GM18502 (cell line): ENCODE measurements around the gene PYDC1.
"Not testable (repeated sequence)": the region's sequence is repeated elsewhere in the genome, so short reads cannot be mapped to it uniquely, and the experiment has no call there.

Experiments used
- ATAC-seq: cut with Tn5 transposase; IDR thresholded peaks from one replicate; pipeline ENCODE4 v1.9.1; 2021; ENCODE audit warnings: mild to moderate bottlenecking; ENCODE audit not compliant: unreplicated experiment, poor library complexity

The PYDC1 gene

DNA sequence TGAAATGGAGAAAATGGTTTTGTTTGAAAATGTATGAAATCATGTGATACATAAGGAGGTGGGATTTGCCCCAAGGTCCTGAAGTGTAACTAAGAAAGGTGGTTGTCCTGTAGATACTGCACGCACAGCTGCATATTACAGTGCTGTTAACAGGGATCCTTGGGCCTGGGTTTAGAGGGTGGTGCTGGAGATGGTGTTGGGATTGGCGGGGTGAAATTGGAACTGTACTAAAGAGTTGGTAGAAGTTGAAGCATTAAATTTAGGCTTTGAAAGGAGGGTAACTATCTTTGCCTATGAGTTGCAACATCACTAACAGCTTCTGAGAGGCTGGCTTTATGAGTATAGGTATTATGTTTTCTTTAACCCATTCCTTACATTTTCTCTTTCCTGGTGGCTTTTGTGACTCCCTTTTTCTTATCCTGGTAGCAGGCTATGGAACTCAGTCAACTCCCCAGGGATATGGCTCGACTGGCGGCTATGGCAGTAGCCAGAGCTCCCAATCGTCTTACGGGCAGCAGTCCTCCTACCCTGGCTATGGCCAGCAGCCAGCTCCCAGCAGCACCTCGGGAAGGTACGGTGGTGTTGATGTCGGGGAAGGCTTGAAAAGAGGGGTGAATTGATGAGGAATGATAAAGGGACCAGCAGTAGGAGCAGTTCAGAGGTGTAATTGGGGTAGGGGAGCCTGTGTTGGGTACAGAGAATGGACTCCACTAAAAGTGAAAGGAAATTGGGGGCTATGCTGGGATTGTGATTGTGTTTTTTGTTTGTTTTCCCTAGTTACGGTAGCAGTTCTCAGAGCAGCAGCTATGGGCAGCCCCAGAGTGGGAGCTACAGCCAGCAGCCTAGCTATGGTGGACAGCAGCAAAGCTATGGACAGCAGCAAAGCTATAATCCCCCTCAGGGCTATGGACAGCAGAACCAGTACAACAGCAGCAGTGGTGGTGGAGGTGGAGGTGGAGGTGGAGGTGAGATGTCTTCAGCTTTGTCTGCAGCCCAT, 33.2 kb downstream of the PYDC1 start:
- ATAC-seq: no peak

DNA sequence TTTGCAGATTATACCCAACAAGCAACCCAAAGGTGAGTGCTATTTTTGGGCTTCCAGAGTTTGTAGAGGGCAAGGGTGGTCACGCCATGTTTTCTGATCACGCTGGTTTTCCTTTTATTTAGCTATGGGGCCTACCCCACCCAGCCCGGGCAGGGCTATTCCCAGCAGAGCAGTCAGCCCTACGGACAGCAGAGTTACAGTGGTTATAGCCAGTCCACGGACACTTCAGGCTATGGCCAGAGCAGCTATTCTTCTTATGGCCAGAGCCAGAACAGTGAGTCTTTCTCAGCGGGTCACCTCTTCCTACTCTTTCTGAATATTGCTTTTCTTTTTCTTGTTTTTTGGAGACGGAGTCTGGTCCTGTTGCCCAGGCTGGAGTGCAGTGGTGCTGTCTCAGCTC, 34.5 kb downstream of the PYDC1 start:
- no peak for ATAC-seq

DNA sequence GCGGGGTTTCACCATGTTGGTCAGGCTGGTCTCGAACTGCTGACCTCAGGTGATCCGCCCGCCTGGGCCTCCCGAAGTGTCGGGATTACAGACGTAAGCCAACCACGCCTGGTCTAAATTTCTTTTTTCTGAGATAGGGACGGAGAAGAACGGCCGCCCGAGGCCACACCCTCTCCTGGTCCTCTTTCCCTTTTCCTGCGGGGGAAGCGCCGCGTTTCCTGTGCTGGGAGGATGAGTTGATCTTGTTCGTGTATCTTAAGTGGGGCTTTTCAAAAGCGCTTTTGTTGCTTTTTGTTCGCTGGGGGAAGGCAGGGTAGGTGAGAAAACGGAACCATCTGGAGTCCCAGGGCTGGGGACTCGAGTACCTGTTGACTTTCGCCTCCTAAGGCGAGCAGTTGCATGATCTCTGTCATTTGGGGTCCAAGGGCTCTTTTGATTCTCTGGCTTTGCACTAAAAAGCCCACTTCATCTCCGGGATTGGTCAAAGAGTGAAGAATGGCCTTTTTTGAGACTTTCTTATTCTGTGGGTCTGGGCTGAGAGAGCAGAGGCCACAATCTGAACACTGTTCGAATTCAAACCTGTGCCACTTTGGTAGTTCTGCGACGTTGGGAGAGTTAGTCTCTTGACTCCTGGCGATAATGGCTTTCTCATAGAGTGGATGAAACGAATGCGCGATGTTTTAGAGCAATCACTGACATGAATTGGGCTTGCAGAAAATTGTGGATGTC, 35.7 kb downstream of the PYDC1 start:
- no peak for ATAC-seq

DNA sequence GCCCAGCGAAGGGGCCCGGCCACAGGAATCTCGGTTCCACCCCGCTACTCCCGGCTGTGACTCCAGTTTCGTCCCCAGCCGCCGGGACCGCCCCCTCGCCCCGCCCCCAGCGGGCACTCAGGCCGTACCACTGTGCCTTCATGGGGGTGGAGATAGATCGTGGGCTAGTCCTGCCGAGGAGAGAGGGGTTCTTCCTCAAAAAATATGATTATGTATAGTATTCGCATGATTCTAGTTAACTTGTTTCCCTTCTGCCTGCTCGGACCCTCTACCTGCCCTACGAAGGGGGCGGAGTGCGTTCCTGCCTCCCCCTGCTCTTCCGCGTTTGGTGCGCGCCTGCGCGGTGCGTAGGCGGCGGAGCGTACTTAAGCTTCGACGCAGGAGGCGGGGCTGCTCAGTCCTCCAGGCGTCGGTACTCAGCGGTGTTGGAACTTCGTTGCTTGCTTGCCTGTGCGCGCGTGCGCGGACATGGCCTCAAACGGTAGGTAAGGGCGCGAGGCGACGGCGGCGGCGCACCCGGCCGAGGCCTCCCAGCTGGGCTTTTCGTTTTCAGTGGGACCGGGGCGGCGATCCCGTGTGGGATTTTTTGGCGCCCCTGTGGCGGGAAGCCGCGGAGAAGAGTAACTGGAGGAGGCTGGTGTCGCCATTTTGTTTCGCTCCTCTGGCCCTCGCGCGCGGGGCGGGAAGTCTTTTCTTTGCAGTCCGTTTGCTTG, 37.0 kb downstream of the PYDC1 start, which contains the start of gene FUS:
Gene FUS (plus strand): TSS at position 393 of the 713 bp plus-strand sequence. CDS start 76 bp downstream, at position 469.
- peak; percentile 58 for ATAC-seq

DNA sequence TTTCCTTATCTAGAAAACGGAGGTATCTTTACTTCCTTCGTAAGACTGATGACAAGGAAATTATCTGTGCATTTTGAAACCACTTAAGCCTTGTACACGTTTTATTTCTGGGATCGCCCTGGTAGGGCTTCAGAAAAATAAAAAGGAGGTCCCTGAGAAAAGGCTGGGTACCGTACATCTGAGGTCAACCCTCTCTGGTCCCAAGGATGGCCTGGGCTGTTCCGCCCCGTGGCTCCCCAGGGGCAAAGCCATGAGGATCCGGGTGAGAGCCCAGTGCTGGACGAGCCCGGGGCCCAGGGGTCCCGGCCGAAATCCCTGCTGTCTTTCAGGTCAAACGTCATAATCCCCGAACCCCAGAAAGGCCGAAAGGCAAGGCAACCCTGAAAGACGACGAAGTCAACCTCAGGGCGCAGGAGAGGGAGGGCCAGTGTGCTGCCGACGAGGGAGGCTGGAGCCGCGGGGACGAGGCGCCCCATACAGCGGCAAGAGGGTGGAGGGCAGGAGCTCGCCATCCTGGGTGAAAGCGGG, 37.7 kb downstream of the PYDC1 start:
- no peak for ATAC-seq

DNA sequence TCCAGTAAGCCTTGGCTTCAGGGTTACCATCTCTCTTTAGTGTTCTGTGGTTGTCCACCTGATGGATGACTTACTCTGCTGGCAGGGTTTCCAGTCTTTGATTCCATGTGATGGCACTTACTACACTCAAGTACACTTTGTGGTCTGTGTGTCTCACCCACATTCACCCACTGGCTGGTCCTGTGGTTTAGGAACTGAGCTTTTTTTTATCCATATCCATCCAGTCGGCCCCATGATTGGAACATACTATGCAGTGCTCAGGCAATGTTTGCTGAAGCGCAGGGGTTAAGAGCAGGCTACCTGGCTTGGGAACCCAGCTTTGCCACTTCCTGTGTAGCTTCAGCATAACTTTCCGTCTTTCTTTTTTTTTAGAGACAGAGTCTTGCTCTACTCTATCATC, 39.8 kb downstream of the PYDC1 start:
- no peak for ATAC-seq

DNA sequence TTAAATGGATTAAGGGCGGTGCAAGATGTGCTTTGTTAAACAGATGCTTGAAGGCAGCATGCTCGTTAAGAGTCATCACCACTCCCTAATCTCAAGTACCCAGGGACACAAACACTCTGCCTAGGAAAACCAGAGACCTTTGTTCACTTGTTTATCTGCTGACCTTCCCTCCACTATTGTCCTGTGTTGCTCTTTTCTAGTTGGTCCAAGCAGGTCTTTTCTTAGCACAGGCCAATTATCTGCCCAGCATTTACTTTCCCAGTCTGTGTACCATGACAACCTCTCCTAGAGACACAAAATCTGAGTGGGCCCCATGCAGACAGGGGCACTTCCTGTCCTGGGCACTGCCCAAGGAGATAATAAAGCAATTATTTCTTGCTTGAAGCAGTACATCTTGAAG, 46.9 kb downstream of the PYDC1 start:
- ATAC-seq: not testable (repeated sequence)

DNA sequence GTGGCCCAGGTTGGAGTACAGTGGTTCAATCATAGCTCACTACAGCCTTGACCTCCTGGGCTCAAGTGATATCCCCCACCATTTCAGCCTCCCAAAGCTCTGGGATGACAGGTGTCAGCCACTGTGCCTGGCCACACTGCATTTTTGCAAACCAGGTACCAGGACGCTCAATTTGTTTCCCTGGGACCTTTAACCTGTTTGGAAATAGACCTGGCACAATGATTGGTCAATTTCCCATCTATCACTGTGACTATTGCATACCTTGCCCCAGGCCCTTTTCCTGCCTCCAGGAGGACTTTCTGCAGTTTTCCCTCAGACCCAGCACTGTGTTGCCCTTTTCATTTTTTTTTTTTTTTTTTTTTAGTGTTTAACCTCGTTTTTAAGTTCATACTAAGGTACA, 48.1 kb downstream of the PYDC1 start:
- no peak for ATAC-seq

DNA sequence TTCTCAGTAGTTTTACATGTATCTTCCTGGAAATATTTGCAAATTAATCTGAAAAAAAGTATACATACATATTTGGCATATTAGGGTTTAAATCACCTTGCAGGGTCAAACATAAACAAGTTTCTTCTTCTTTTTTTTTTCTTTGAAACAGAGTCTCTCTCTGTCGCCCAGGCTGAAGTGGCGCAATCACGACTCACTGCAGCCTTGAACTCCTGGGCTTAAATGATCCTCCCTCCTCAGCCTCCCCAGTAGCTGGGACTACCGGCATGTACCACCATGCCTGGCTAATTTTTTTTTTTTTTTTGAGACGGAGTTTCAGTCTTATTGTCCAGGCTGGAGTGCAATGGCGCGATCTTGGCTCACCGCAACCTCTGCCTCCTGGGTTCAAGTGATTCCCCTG, 49.6 kb downstream of the PYDC1 start:
- ATAC-seq: no peak
